ENCODE measurements around the gene LRBA.
A peak's percentile ranks its signal among the peaks of the same experiment; 100 is the strongest.
"Not testable (repeated sequence)": the region's sequence is repeated elsewhere in the genome, so short reads cannot be mapped to it uniquely, and the experiment has no call there.

LRBA gene

GRCh38 chr4:150418757-150419410 is 596.2 kb downstream of the LRBA start:
- DNase-seq (ENCODE audit: low spot score) = no peak

- no peak for DNase-seq (ENCODE audit: low spot score)
Measured at GRCh38 chr4:150415213-150415612, 599.9 kb downstream of the LRBA start.

- DNase-seq (ENCODE audit: low spot score) = no peak
Measured at GRCh38 chr4:150411520-150411919, 603.6 kb downstream of the LRBA start.

- no peak for DNase-seq (ENCODE audit: low spot score)
Measured at GRCh38 chr4:150402871-150403272, 612.2 kb downstream of the LRBA start.

DNA sequence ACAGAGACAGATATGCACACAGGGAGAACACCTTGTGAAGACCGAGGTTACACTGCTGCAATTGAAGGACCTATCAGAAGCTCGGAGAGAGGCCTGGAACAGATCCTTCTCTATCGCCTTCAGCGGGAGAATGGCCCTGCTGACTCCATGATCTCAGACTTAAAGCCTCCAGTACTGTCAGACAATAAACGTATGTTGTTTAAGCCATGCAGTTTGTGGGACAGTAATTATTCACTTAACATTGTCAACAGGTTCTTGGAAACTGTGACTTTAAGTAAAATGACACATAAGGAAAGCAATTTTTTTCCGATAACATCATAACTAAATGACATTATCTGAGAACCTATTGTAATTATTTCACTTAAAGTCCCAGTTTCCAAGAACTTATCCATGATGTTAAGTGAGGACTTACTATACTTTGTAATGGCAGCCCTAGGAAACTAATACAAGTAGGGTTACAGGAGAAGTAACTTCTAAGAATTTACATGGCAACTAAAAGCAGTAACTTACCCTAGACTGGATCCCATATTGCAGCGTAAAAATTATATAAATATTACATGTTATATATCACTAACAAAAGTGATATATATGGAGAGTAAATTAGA is 613.9 kb downstream of the LRBA start:
- DNase-seq (ENCODE audit: low spot score) = no peak

GRCh38 chr4:150395872-150396271 is 619.2 kb downstream of the LRBA start:
- no peak for DNase-seq (ENCODE audit: low spot score)

DNA sequence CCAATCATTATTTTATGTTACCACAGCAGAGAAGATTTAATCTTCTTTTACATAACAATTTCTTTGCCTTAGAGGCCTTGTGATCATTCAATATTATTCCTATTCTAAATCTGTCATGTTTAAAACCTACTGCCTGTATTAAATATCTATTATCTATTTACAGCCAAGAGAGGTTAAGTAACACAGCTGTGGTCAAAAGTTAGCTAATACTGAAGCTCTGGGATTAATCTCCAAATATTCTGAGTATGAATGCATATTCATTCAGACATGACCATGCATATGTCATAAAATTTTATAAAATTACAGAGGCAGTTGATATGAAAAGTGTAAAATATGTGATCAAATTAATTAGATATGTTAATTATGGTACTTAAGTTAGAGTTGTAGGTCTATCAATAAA is 621.0 kb downstream of the LRBA start:
- DNase-seq (ENCODE audit: low spot score) = no peak

GRCh38 chr4:150391052-150391451 is 624.0 kb downstream of the LRBA start:
- no peak for DNase-seq (ENCODE audit: low spot score)

- no peak for DNase-seq (ENCODE audit: low spot score)
Measured at GRCh38 chr4:150390531-150390910, 624.6 kb downstream of the LRBA start.

DNA sequence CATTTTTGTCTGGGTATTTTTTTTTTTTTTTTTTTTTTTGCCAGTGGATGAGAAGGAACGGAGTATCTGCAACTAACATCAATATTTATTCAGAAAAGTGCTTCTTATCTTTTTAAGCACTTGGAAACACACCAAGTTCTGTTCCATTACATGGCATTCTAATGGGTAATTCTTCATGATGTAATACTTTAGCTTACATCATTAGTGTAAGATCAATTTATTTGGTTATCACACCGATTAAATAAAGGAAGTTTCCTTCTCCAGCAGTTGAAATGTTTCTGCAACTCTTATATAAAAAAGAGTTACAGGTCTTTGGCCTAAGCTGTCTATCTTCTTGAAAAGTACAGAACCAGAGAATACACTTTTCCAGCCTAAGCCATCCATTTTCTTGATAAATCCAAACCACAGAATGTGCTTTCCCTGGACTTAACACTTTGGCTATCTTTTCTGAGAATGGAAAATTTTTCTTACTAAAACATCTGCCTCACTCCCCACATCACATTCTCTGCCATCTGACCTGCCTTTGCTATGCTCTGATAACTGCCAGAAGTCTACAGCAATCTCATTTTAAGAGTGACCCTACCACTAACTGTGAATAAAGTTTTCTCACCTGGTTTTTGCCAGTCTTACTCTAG is 625.1 kb downstream of the LRBA start:
- no peak for DNase-seq (ENCODE audit: low spot score)

DNA sequence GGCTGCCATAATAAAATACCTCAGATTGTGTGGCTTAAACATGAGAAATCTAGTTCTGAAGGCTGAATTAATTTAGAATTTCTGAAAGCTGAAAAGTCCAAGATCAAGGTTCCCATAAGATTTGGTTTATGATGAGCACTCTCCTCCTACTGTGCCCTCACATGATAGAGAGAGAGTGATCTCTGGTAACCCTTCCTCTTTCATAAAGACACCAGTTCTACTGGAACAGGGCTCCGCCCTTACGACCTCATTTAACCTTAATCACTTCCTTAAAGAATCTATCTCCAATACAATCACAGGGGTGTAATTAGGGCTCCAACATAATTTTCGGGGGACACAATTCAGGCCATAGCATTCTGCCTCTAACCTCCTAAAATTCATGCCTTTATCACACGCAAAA is 627.1 kb downstream of the LRBA start:
- no peak for DNase-seq (ENCODE audit: low spot score)

- DNase-seq (ENCODE audit: low spot score) = not testable (repeated sequence)
Measured at GRCh38 chr4:150386415-150386814, 628.7 kb downstream of the LRBA start.

DNA sequence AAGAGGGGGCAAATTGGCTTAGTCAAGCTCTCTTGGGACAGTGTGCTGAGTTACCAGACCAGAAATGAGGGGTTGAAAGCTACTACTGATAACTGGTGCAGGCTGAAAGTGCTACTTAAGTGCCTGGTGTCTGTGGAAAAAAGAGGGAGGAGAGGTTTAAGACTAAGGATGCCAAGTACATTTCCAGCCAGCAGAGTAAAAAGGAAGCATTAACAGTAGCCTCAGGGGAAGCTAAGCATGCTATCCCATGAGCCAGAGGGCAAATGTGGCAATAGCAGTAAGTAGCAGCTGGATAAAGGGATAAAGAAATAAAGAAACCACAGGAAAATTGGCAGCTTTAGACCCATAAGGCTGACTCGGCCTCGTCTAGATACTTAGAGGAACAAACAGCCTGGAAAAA is 629.5 kb downstream of the LRBA start:
- peak; percentile 37 for DNase-seq (ENCODE audit: low spot score)

- no peak for DNase-seq (ENCODE audit: low spot score)
Measured at GRCh38 chr4:150384249-150384648, 630.8 kb downstream of the LRBA start.

GRCh38 chr4:150382028-150382427 is 633.1 kb downstream of the LRBA start:
- no peak for DNase-seq (ENCODE audit: low spot score)

GRCh38 chr4:150381609-150382008 is 633.5 kb downstream of the LRBA start:
- DNase-seq (ENCODE audit: low spot score) = no peak

DNA sequence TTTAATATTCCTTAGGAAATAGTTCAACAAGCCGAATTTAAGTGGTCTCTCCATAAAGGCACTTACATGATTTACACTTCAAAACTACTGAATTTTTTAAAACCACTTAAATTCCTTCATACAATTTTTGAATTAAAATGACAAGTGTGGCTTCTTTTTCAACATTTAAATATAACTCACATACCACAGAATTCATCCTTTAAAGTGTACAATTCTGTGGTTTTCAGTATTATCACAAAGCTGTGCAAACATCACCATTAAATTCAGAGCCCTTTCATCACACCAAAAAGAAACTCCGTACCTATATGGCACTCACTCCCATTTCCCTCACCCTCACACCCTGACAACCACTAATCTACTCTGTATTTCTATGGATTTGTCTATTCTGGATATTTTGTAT is 634.0 kb downstream of the LRBA start:
- no peak for DNase-seq (ENCODE audit: low spot score)

DNA sequence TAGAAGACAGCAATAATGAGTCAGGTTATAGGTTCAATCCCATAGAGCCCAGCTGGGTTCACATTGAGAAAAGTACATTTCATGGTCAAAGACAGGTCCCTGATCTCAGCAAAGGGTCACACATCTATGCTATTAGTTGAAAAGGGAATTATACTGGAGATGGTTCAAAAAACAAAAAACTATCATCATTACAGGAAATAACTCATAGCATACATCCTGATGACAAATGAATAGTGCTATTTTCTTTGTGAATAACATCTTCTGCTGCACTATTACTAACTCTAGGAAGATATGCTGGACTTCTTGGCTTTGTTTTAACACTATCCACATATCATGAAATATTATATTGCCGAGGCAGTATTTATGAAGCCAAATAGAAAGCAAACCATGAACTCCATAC is 635.6 kb downstream of the LRBA start:
- DNase-seq (ENCODE audit: low spot score) = no peak

DNA sequence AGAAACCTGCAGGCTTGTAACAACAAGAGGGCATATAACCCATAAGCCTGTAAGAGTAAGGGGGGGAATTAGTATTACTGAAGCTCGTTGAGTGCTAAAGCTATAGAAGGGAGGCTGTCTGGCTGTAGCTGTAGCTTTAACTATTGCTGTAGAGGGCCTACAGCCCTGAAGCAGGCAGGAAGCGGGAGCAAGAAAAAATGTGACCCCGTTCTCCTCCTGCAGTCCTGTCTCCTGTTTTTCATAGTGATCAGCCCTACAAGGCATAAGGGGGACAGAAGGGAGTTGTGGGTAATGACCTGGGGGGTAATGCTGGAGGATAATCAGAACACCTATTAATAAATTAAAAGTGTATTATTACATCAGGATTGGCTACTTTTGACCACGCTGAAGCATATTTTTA is 640.1 kb downstream of the LRBA start:
- DNase-seq (ENCODE audit: low spot score) = no peak

DNA sequence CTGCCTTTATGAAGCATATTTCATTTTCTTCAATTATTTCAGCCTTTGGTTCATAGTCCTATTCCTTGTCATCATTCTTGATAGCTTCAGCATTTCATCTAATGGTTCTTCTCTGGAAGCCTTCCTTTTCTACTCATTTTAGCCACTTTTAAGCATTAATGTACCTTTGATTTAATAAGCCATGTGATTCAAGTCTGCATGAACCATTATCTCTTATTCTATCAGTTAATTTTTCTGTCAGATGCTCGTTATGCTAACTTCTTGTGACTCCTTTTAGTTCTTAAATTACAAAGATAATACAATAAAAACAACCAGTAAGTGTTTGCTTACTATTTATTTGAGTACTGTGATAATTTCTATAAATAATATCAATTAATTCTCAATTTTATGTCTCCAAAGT is 643.2 kb downstream of the LRBA start:
- no peak for DNase-seq (ENCODE audit: low spot score)

GRCh38 chr4:150369434-150370380 is 645.4 kb downstream of the LRBA start:
- DNase-seq (ENCODE audit: low spot score) = no peak

DNA sequence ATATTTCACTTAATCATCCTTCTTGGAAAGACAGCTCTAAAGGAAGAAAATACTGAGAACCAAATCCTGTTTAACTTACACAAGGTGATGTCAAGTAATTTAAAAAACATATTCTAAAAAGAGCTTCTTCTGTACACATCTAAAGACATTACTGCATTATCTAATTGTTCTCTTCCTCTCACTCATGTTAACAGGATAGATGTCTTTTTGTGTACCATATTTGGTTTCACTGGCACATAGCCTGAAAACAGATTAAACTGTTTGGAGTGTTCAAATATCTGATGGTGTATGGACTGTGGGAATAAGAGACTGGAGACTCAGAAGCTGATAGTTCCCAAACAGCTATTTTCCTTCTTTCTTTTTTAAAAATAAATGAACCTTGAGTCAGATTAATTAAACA is 646.4 kb downstream of the LRBA start:
- DNase-seq (ENCODE audit: low spot score) = no peak

GRCh38 chr4:150367326-150367725 is 647.8 kb downstream of the LRBA start:
- no peak for DNase-seq (ENCODE audit: low spot score)
